ENCODE results near the gene UBE2J2. TPM values are rescaled to one million over a fixed set of nuclear protein-coding genes. Genes with fewer than 3 reads are reported as not detected.
"Not testable (repeated sequence)": the region's sequence is repeated elsewhere in the genome, so short reads cannot be mapped to it uniquely, and the experiment has no call there.

UBE2J2 gene
- 10 to 100 TPM; 51.7 to 58.8 (median 54.6) TPM for polyA plus RNA-seq (ENCODE audit: insufficient read length in 3 of 3)
- long read RNA-seq, donor 1, transcript UBE2J2-202 (7 exons, 1,733 nt) = major isoform, 16 of 20 reads
- long read RNA-seq, donor 1, partial matches to known transcripts = 0 of 20 reads
- long read RNA-seq, donor 1, other reads (novel, unspliced or antisense) = 0 of 20 reads
- long read RNA-seq, donor 2, transcript UBE2J2-202 (7 exons, 1,733 nt) = major isoform, 26 of 29 reads
- long read RNA-seq, donor 2, partial matches to known transcripts = 0 of 29 reads
- long read RNA-seq, donor 2, other reads (novel, unspliced or antisense) = 0 of 29 reads
- long read RNA-seq, donor 3, transcript UBE2J2-202 (7 exons, 1,733 nt) = major isoform, 12 of 28 reads
- long read RNA-seq, donor 3, partial matches to known transcripts = 5 of 28 reads
- long read RNA-seq, donor 3, other reads (novel, unspliced or antisense) = 7 of 28 reads
- long read RNA-seq, donor 4, transcript UBE2J2-202 (7 exons, 1,733 nt) = major isoform, 28 of 36 reads
- long read RNA-seq, donor 4, partial matches to known transcripts = 0 of 36 reads
- long read RNA-seq, donor 4, other reads (novel, unspliced or antisense) = 0 of 36 reads
- long read RNA-seq, donor 5, transcript UBE2J2-202 (7 exons, 1,733 nt) = major isoform, 7 of 14 reads
- long read RNA-seq, donor 5, partial matches to known transcripts = 5 of 14 reads
- long read RNA-seq, donor 5, other reads (novel, unspliced or antisense) = 0 of 14 reads
- long read RNA-seq, donor 6, transcript UBE2J2-202 (7 exons, 1,733 nt) = major isoform, 17 of 32 reads
- long read RNA-seq, donor 6, partial matches to known transcripts = 10 of 32 reads
- long read RNA-seq, donor 6, other reads (novel, unspliced or antisense) = 0 of 32 reads
- long read RNA-seq, donor 7, transcript UBE2J2-202 (7 exons, 1,733 nt) = major isoform, 7 of 31 reads
- long read RNA-seq, donor 7, transcript UBE2J2-209 (3 exons, 837 nt) = minor isoform, 5 of 31 reads
- long read RNA-seq, donor 7, partial matches to known transcripts = 14 of 31 reads
- long read RNA-seq, donor 7, other reads (novel, unspliced or antisense) = 0 of 31 reads
- long read RNA-seq, donor 8, transcript UBE2J2-202 (7 exons, 1,733 nt) = major isoform, 9 of 10 reads
- long read RNA-seq, donor 8, partial matches to known transcripts = 0 of 10 reads
- long read RNA-seq, donor 8, other reads (novel, unspliced or antisense) = 0 of 10 reads
- long read RNA-seq, donor 9, transcript UBE2J2-202 (7 exons, 1,733 nt) = major isoform, 22 of 34 reads
- long read RNA-seq, donor 9, partial matches to known transcripts = 5 of 34 reads
- long read RNA-seq, donor 9, other reads (novel, unspliced or antisense) = 0 of 34 reads
- long read RNA-seq, donor 10, transcript UBE2J2-202 (7 exons, 1,733 nt) = major isoform, 17 of 21 reads
- long read RNA-seq, donor 10, partial matches to known transcripts = 0 of 21 reads
- long read RNA-seq, donor 10, other reads (novel, unspliced or antisense) = 0 of 21 reads
- long read RNA-seq, donor 11, transcript UBE2J2-202 (7 exons, 1,733 nt) = major isoform, 15 of 24 reads
- long read RNA-seq, donor 11, partial matches to known transcripts = 7 of 24 reads
- long read RNA-seq, donor 11, other reads (novel, unspliced or antisense) = 0 of 24 reads
- long read RNA-seq, donor 12, transcript UBE2J2-202 (7 exons, 1,733 nt) = major isoform, 27 of 51 reads
- long read RNA-seq, donor 12, partial matches to known transcripts = 20 of 51 reads
- long read RNA-seq, donor 12, other reads (novel, unspliced or antisense) = 0 of 51 reads
- long read RNA-seq, donor 13, transcript UBE2J2-202 (7 exons, 1,733 nt) = major isoform, 6 of 17 reads
- long read RNA-seq, donor 13, partial matches to known transcripts = 11 of 17 reads
- long read RNA-seq, donor 13, other reads (novel, unspliced or antisense) = 0 of 17 reads
- long read RNA-seq, donor 14 = 0 reads
- long read RNA-seq, donor 15, transcript UBE2J2-202 (7 exons, 1,733 nt) = major isoform, 22 of 41 reads
- long read RNA-seq, donor 15, partial matches to known transcripts = 15 of 41 reads
- long read RNA-seq, donor 15, other reads (novel, unspliced or antisense) = 0 of 41 reads
- long read RNA-seq, donor 16, transcript UBE2J2-202 (7 exons, 1,733 nt) = major isoform, 20 of 30 reads
- long read RNA-seq, donor 16, partial matches to known transcripts = 5 of 30 reads
- long read RNA-seq, donor 16, other reads (novel, unspliced or antisense) = 0 of 30 reads

DNA sequence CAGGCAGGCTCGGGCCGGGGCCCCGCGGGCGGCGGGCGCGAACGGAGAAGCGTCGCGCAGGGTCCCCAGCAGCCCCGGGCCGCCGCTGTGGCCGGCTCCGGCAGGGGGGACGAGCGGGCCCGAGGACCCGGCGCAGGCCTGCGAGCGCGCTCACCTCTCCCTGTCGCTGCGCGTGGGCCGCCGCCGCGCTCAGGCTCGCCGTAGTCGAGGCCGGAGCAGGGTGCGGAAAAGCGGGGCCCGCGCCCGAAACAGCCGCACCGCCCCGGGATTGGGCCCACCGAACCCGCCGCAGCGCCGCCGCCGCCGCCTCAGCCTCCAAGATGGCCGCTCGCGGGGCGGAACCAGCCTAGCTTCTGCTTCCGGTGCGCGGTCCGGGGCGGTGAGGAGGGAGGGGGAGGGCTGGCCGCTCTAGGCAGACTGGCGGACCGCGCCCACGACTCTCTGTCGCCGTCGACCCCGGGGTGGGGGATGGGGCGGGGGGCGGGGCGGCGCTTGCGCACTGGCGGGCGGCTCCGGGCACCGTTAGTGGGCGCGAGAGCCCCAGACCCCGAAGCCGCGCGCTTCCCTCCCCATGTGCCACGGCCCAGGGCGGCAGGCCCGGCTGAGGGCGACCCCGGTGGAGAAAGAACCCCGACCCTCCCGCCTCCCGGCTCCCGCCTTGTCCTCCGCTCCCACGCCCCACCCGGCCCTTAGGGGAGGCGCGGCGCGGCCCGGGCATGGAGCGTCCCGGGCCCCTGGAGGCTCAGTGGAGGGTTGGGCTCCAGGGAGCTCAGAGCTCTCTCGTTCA lies at the start of gene UBE2J2:
Gene UBE2J2, minus strand, starts transcription at position 343 of the 787 bp plus-strand sequence. CDS start 5,862 bp downstream, outside the sequence.
- DNase-seq = peak; percentile 89

DNA sequence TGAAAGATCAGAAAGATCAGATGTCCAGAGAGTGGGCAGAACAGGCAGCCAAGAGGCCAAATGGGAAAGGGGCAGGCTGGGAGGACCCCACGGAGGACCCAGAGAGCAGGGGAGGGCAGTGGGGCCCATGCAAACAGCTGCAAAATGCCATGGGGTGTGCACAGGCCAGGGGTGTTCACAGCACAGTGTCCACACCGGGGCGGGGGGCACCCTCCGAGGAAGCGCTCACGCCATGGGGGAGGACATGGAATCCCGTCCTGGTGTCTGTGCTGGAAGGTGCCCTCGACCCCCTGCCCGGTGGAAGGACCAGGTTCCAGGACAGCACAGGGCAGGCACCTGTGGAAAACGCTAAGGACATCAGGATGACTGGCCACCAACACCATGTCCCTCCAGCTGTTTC lies 49.3 kb upstream of the UBE2J2 start:
- DNase-seq = no peak

DNA sequence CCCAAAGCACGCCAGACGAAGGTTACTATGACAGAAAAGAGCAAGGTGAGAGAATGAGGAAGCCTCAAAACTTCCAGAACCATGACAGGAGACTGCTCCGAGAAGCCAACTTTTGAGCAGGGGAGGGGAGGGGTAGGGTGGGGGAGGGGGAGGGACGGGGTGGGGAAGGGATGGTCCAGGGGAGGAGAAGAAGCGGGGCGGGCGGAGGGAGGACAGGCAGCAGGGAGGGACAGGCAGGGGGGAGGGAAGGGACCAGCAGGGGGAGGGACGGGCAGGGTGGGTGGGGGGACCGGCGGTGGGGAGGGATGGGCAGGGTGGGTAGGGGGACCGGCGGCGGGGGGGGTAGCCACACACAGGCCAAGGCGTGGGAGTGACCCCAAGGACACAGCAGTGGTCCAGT lies 48.8 kb upstream of the UBE2J2 start:
- DNase-seq = no peak

DNA sequence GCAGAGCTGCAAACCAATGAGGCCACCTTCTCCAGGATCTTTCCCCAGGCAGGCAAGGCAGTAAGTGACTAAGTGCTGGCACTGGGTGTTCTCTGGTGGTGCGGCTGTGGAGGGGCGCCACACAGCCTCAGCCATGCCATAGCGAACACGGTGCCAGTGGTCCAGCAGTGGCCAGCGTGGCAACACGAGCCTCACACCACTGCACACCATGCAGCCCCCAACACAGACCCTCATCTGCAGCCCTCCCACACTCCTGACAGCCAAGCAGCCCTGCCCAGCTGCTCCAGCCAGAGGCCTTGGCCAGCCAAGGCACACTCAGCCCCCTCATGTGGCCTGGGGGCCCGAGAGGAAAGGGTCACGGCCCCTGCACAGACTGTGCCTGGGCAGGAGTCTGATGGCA lies 47.8 kb upstream of the UBE2J2 start:
- DNase-seq = no peak

DNA sequence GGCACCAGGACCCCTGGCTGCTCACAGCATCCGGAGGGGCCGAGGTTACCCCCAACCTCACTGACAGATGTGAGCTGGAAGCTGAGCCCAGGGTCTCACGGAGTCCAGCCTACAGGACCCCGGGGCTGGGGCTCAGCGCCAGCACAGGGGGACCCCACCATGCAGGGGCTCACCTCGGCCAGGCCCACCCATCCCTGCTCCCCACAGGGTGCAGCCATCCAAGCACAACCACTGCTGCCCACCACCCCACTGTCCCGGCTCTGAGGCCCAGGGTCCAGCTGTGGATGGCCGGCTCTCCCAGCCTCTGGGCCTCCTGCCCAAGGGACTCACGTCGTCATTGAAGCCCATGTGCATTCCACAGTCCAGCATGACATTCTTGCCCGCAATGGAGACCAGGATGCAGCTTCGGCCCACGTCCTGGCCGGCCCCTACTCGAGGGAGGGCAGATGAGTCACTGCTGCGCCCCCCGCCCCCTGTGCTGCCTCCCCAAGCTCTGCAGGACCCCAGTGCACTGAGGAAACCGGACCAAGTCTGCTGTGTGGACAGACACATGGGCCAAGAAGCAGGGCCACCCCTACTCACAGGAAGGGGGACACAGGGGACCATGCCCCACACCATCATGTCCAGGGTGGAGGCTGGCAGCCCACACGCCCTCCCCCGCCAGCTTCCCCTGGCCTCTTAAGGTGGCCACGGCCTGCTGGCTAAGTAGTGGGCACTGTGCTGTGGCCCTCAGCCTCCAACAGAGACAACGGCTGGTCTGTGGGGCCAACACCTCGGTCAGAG lies 47.2 kb upstream of the UBE2J2 start:
- no peak for DNase-seq

DNA sequence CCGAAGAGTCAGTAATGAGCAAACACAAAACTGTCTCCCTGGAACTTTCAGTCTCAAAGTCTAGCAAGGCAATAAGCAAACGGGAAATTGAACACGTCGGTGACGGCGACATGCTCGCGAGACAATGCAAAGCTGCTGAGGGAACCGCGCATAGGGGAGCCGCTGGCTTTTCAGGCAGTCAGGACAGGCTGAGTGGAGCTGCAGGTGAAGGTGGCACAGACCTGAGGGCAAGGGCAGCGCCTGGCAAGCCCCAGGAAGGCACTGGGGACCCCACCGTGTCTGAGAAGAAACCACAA lies 45.9 kb upstream of the UBE2J2 start:
- DNase-seq = no peak

DNA sequence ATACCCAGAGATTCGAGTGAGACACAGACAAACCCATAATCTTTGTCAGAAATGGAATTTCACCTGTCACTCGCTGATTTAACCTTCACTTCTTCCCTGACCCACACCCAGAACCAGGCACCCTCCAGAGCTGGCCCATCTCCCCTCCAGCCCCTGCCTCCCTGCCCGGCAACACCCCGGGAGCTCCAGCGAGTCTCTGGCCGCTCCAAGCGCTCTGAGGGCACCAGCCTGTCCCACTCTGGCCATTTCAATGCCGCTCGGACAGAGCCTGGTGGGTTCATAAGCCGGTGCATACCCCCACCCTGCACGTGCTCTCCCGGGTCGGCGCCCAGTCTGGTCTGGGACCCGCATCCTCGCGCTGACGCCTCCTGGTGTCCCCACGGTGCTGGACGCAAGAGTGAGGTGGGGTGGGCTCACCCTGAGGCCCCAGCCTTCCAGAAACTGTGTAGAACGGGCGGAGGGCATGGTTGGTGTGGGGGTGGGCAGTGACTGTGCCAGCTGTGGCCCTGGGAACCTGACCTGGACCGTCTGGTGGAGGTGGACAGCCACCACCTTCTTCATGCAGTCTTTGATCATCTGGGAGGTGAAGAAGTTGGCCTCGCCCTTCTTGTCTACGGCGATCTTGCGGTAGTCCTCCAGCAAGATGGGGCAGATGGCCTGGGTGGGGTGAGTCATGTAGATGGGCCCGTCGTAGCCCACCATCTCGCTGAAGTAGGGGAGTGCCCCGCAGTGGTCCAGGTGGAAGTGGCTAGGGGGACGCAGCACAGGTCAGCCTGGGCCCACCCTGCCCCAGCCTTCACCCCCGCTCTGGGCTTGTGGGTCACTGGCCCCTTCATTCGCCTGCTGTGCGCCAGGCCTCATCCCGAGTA lies 45.4 kb upstream of the UBE2J2 start:
- DNase-seq = no peak

DNA sequence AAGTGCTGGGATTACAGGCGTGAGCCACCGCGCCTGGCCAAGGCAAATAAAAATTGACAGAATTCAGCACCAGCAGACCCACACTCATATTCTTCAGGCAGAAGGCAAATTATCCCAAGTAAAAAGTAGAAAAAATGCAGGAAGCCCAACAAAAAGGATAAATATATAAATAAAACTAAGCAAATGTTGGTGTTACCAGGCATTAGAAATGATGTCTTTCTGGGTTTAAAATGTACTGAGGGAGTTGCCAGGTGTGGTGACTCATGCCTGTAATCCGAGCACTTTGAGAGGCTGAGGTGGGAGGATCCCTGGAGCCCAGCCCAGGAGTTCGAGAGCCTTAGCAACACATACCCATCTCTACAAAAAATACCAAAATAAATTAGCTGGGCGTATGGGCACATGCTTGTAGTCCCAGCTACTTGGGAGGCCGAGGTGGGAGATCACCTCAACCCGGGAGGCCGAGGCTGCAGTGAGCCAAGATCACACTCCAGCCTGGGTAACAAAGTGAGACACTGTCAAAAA lies 44.5 kb upstream of the UBE2J2 start:
- no peak for DNase-seq

DNA sequence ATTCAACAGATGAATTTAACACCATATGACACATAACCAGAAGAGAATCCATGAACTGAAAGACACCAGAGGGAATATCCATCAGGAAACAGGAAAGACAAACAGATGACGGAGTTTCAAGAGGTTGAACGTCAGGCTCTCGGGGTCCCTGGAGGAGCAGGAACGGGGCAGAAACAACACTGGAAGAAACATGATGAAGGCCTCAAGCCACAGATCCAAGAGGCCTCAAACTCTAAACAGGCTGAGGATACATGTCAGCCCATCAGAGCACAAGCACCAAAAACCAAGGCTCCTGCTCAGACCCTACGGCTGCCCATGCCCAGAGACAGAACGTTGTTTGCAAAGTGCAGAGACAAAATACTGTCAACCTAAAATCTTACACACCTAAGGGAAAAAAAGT lies 43.8 kb upstream of the UBE2J2 start:
- DNase-seq = no peak

DNA sequence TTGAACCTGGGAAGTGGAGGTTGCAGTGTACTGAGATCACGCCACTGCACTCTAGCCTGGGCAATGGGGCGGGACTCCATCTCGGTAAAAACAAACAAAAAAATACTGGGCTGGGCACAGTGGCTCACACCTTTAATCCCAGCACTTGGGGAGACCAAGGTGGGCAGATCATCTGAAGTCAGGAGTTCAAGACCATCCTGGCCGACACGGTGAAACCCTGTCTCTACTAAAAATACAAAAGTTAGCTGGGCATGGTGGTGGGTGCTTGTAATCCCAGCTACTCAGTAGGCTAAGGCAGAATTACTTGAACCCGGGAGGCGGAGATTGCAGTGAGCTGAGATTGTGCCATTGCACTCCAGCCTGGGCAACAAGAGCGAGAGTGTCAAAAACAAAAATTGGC lies 42.5 kb upstream of the UBE2J2 start:
- not testable (repeated sequence) for DNase-seq

DNA sequence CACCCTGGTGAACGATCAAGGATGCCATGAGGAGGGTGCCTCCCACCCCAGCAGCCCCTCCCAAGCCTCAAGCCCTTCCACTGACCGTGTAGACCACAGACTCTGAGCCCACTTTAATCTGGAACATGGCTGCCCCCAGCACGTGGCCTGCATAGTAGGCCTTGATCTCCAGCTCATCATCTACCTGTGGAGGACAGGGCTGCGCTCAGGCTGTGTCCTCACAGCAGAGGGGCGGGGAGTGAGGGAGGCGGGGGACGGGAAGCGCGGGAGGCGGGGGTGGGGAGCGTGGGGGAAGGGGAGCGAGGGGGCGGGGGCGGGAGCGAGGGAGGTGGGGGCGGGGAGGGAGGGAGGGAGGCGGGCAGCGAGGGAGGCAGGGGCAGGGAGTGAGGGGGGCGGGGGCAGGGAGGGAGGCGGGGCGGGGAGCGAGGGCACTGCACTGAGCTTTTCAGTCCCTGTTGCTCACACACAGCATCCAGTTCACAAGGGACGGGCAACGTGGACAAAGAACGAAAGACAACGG lies 41.8 kb upstream of the UBE2J2 start:
- no peak for DNase-seq

DNA sequence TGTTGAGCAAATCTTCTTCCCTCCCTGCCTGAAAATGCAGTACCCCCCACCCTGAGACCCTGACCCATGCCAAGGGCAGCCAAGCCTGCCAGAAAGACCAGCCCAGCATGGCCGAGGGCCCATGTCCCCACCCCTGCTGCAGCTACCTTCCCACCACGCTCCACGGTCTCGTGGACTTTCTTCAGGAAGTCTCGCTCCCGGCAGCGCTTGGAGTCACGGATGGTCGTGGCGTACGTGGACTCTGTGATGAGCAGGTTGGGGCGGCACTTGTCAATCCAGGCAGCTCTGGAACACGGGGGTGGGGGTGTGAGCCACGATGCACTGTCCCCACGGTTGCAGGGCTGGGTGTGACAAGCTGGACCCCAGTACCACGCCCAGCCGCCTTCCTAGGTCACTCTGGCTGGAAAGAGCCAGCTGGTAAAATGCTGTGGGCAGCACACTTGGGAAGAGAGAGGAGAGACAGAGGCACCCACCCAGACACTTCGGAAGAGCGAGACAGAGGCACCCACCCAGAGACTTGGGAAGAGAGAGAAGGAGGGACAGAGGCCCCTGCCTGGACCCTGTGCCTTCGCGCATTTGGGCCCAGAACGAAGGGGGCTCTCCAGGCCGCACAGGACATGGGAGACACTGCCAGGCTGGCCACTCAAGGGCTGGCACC lies 41.2 kb upstream of the UBE2J2 start:
- DNase-seq = no peak

DNA sequence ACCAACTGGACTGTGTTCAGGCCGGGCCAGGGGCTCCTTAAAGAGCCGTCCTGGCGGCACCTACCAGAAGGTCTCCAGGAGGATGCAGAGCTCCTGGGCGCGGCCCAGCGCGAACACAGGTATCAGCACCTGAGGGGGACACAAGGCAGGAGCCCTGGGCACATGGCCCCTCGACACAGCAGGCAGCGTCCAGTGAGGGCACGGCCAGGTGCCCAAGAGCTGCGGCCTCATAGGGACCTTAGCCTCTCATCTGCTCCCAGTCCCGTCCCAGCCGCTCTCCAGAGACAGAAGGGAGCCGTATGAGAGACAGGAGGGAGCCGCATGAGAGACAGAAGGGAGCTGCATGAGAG lies 40.6 kb upstream of the UBE2J2 start:
- DNase-seq = no peak

DNA sequence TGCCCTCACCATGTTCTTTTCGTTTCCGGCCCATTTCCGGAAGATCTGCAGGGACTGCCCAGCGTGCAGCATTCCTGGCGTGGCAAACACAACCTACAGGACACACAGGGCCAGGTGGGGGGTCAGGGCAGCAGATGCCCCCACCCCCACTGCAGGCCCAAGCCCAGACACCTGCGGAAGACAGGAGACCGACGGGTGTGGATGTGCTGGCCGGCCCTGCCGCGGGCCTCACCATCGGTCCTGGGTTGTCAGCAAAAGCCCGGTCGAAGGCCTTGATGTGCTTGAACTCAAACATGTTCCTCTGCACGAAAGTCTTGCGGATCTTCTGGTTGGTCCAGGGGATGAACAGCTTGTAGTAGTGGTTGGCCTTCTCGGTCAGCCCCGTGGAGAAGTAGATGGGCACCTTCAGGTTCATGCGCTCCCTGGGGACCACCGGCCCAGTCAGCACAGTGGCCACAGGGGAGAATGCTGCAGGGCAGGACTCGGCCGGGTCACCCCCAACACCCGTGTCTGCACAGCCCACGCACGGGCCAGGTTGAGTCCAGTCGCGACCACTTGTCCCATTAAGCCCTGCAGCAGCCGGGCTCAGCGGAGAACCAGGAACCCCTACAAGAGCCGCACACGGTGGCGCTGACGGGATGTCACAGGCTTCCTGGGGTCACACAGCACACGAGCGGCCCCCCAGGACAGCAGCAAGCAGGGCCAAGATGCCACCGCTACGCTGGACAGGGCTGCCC lies 40.0 kb upstream of the UBE2J2 start:
- no peak for DNase-seq

DNA sequence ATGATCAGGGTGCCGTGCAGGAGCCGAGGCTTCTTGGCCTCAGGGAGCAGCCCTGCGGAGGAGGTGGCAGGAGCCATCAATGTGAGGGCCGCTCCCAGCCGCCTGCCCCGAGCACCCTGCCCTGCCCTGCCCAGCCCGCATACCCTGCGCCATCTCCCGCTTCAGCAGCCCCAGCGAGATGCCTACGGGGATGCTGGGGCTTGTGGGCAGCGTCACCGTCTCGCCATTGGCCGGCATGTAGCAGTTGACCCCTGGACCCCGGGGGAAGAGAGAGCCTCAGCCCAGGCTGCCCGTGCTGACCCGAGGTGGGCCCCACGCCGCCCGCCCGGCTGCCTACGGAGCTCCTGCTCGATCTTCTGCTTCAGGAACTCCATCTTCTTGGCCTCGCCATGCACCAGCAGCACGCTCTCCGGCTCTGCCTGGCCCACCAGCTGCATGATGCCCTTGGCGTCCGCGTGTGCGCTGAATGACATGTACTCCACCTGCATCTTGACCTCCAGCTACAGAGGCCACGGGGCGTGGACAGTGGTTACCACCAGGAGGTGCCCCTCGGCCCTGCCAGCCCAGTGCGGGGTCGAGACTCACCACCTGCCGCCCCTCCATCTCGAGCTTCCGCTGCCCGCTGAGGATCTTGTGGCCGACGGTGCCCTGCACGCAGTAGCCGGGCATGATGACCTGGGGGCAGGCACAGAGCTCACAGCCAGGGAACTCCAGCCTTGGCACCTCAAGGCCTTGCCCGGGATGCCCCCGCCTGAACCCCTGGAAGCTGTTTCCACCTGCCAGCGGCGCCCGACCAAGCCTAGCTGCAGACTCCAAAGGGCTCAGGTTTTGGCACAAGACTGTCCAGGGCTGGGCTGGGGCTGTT lies 39.0 kb upstream of the UBE2J2 start:
- DNase-seq = no peak
